Transverse colon (tissue), 4 donors: ENCODE data around the gene IFT74. TPM values are rescaled to one million over a fixed set of nuclear protein-coding genes. Genes with fewer than 3 reads are reported as not detected.

Experiments
- DNase-seq: peaks from one replicate; pipeline ENCODE4 v3.0.0-alpha.2; 2019
- H3K27ac ChIP-seq, 4 donors: fragments of 200-600 bp; sonication (generic); 2 replicates each; pipeline ENCODE4 v1.5.1; 2016 to 2018; ENCODE audit warnings: inconsistent platforms in 4 of 4
- H3K27me3 ChIP-seq: fragments of 200-600 bp; sonication (generic); 2 replicates; pipeline ENCODE4 v1.5.1; 2017; ENCODE audit warnings: inconsistent platforms
- H3K36me3 ChIP-seq, 4 donors: fragments of 200-600 bp; sonication (generic); 2 replicates each; pipeline ENCODE4 v1.5.1; 2017 to 2019; ENCODE audit warnings: inconsistent platforms in 4 of 4
- H3K4me1 ChIP-seq, 4 donors: fragments of 200-600 bp; sonication (generic); 2 replicates each; pipeline ENCODE4 v1.5.1; 2017 to 2020; ENCODE audit warnings: inconsistent platforms in 4 of 4
- H3K4me3 ChIP-seq, 4 donors: fragments of 200-600 bp; sonication (generic); 1 replicate in 1 of 4; 2 replicates in 3 of 4; pipeline versions ENCODE4 v1.5.1 to v1.6.1; 2017 to 2019; ENCODE audit warnings: inconsistent platforms in 4 of 4
- H3K9me3 ChIP-seq, 2 donors: fragments of 200-600 bp; sonication (generic); 2 replicates each; pipeline ENCODE4 v1.5.1; 2017 to 2019; ENCODE audit warnings: inconsistent platforms in 2 of 2
- EP300 ChIP-seq: sonication (generic); formaldehyde crosslinking; IDR thresholded peaks from one replicate; pipeline ENCODE4 v1.6.1; 2017; ENCODE audit warnings: antibody characterized with exemption, low read depth
- POLR2A ChIP-seq: fragments of 450-650 bp; IDR thresholded peaks from one replicate; pipeline ENCODE4 v1.6.1; 2016; ENCODE audit warnings: antibody characterized with exemption, mild to moderate bottlenecking, moderate library complexity
- POLR2AphosphoS5 ChIP-seq, 3 donors: sonication (generic); formaldehyde crosslinking; IDR thresholded peaks; one replicate each; pipeline ENCODE4 v1.6.1; 2016; ENCODE audit warnings: antibody characterized with exemption in 3 of 3
- WGBS, 2 donors: methylation state at CpG; one replicate each; pipeline ENCODE4 v1.1.5; 2018; ENCODE audit warnings: low coverage in 1 of 2; 5-methylcytosine and 5-hydroxymethylcytosine counted together
- in situ Hi-C, 4 donors: fragments of 200-750 bp; cut with MboI; loops; one replicate each; pipeline versions ENCODE4 v1.15.0 to v1.15.1; 2017; ENCODE audit warnings: low sequenced_read_pairs in 3 of 4, low pct_ligation_motif_present in 1 of 4, low pct_unique_long_range_greater_than_20kb in 1 of 4
- intact Hi-C: fragments of 100-400 bp; cut with DNase I; formaldehyde crosslinking; loops from one replicate; pipeline ENCODE4 v1.15.1; 2023; ENCODE audit warnings: low total_unique reads
- total RNA-seq, 4 donors: library from RNA; depleted of rRNA; stranded (reverse); fragments of >200 nt; gene quantifications; one replicate each; pipeline ENCODE4 v1.1.0, GENCODE V29; 2016
- TF ChIP-seq, protein P1 (sequence below), 5 experiments: fragments of 200-600 bp in 3 of 5; fragments of 450-650 bp in 2 of 5; sonication (generic) in 3 of 5; IDR thresholded peaks; 1 replicate in 2 of 5; 2 replicates in 3 of 5; pipeline ENCODE4 v1.5.1; 2016 to 2017; ENCODE audit warnings: antibody characterized with exemption in 5 of 5, inconsistent platforms in 3 of 5, mild to moderate bottlenecking in 2 of 5, moderate library complexity in 1 of 5

Gene IFT74
- total RNA-seq = 10 to 100 TPM in 2 of 4 donors, 1 to 10 TPM in 2; 1.9 to 14.3 (median 9.0) TPM

DNA sequence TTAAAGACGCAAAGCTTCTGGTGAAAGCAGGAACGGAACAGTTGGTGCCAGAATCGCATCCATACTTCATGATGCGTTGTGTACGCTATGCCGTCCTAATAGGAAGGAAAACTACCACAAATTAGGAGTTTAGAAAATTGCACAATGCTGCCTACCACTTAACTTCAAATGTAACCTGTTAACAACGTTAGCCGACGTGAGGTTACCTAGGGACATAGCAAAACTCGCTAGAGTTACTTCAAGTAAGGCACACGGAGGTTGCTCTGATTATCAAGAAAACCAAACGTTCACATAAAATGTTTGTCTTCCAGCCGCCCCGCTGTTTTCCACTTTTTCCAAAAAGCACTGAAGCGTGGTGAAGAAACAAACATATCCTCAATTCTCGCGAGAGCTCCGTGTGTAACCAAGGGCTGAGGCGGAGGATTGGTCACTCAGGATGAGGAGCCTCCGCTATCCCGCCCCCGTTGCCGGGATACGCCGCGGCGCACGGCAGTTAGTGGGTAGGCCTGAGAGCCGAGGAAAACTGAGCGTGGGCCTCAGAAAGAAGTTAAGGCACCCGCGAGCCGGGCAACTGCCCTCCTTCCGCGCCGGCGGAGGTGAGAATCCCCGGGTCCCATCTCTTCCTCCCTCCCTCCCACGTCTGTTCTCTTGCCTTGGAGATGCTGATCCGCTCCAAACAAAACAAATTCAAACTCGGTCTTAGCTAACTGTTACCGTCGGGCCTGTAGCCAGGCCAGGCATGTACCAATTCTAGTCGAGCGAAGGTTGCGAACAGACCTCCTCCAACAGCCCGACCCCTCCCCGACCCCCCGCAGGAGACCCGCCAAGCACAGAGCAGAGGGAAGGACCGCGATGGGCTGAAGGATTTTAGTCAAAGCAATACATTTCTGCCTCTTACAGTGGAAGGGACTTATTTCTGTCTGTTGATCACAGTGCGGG is at the start of gene IFT74:
TSS of gene IFT74 (plus strand) at position 492 of the 939 bp plus-strand sequence. CDS start 5,556 bp downstream, outside the sequence.
- intact Hi-C loops (no loop called here), in situ Hi-C loops (loop anchor here in 1 of 4 donors (10.0 kb wide), 1 partner anchor 61 kb away; the partner anchor contains the start of gene CAAP1)
- Histone ChIP-seq H3K27me3 (no peaks in the 10 kb centered on the region), H3K4me3 (peak within 1 kb of the TSS; percentile 12 to 56 (median 46)), H3K27ac (peak within 1 kb of the TSS; percentile 86 to 92 (median 88)), H3K36me3 (no peaks in the 10 kb centered on the region), H3K9me3 (no peaks in the 10 kb centered on the region), H3K4me1 (peaks cover 6 to 23% (median 13%) of the 10 kb centered on the region in 4 donors)
- TF ChIP-seq EP300 = no peak
- TF ChIP-seq, protein P1, sequence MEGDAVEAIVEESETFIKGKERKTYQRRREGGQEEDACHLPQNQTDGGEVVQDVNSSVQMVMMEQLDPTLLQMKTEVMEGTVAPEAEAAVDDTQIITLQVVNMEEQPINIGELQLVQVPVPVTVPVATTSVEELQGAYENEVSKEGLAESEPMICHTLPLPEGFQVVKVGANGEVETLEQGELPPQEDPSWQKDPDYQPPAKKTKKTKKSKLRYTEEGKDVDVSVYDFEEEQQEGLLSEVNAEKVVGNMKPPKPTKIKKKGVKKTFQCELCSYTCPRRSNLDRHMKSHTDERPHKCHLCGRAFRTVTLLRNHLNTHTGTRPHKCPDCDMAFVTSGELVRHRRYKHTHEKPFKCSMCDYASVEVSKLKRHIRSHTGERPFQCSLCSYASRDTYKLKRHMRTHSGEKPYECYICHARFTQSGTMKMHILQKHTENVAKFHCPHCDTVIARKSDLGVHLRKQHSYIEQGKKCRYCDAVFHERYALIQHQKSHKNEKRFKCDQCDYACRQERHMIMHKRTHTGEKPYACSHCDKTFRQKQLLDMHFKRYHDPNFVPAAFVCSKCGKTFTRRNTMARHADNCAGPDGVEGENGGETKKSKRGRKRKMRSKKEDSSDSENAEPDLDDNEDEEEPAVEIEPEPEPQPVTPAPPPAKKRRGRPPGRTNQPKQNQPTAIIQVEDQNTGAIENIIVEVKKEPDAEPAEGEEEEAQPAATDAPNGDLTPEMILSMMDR (IDR thresholded peaks at IDR 0.05) = no peak
- TF ChIP-seq POLR2A = peak; percentile 59
- peak in 1 of 3 donors; percentile 22 for TF ChIP-seq POLR2AphosphoS5 (IDR thresholded peaks at IDR 0.05)
- 0 to 1% methylated on average over 10 to 49 of the region's 53 CpGs for WGBS, 2 donors
- peak; percentile 98 for DNase-seq

DNA sequence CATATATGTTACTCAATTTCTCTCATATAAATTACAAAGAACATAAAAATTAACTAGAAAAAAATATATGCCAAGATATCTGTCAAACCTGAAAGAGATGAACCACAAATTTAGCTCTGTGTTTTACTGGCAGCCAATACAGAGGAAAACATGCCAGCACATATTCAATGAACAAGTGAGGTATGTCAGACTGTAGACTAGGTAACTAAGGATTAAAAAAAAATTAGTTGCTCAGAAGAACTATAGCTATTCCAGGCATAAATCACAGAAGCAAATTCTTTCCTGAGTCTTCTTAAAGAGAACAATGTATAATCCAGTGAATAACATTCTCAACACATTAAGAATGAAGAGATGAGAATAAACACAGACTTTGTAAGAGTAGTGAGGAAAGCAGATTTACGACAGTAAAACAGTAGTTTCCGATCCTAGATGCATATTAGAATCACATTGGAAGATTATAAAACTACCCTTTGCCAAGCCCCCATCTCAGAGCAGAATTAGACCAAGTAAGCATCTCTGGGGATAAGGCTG is 43.0 kb upstream of the IFT74 start:
- H3K36me3 ChIP-seq = peaks cover 0 to 41% (median 13%) of the 10 kb centered on the region in 4 donors
- H3K4me3 ChIP-seq = no peak overlapping the region
- intact Hi-C loops (no loop called here), in situ Hi-C loops (no loop called here)
- TF ChIP-seq POLR2AphosphoS5 (IDR thresholded peaks at IDR 0.05) (no peak), EP300 (no peak), POLR2A (no peak)
- TF ChIP-seq, protein P1 (IDR thresholded peaks at IDR 0.05) = no peak
- no peak overlapping the region for H3K27ac ChIP-seq
- no peaks in the 10 kb centered on the region for H3K4me1 ChIP-seq
- no peaks in the 10 kb centered on the region for H3K9me3 ChIP-seq
- 92 to 94% methylated on average over 2 of the region's 2 CpGs for WGBS, 2 donors
- no peaks in the 10 kb centered on the region for H3K27me3 ChIP-seq
- DNase-seq = no peak

DNA sequence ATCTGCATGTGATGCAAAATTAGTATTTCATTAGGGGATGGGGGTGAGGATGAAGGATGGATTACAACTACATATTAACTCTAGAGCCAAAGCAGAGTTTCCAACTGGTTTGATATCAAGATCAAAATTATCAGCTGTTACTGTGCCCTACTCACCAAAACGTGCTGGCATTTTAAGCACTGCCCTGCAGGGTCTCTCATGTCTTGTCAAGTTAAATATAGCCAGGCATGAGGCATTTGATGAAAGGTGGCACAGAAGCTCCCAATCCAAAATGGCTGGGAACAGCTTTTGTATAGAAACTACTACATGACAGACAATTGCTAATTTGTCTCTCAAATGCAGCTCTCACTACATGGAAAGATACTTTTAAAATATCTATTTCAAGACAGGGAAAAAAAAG is 36.5 kb upstream of the IFT74 start:
- H3K27ac ChIP-seq = no peak overlapping the region
- no peaks in the 10 kb centered on the region for H3K9me3 ChIP-seq
- H3K27me3 ChIP-seq = no peaks in the 10 kb centered on the region
- H3K36me3 ChIP-seq = peaks cover 0 to 91% (median 35%) of the 10 kb centered on the region in 4 donors
- intact Hi-C loops (no loop called here), in situ Hi-C loops (no loop called here)
- DNase-seq = no peak
- no peak overlapping the region for H3K4me3 ChIP-seq
- TF ChIP-seq POLR2A (no peak), POLR2AphosphoS5 (IDR thresholded peaks at IDR 0.05) (no peak), EP300 (no peak)
- TF ChIP-seq, protein P1 (IDR thresholded peaks at IDR 0.05) = no peak
- WGBS, 2 donors = 54% methylated on average over 1 of the region's 1 CpG; no CpG with 5 or more reads in 1 of the 2 donors
- H3K4me1 ChIP-seq = no peaks in the 10 kb centered on the region

DNA sequence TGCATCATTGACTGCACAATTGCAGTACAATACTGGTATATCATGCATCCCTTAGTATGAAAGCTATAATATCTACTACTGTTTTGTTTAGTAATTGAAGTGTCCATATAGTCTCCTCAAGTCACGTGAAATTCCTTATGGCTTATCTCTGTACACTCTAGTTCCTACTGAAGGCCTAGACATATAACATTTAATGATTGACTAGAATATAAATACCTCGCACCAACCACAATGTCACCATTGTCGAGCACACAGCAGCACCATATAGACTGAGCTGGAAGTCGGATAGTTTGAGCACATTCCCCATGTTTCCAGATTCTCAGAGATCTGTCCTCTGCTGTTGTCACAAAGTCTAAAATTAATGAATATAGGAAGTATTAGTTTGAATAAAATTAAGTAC is 30.6 kb upstream of the IFT74 start:
- Histone ChIP-seq H3K9me3 (no peaks in the 10 kb centered on the region), H3K4me3 (no peak overlapping the region), H3K27me3 (no peaks in the 10 kb centered on the region), H3K36me3 (peaks cover 0 to 62% (median 22%) of the 10 kb centered on the region in 4 donors), H3K27ac (peak overlapping the region in 1 of 4 donors; percentile 34), H3K4me1 (no peaks in the 10 kb centered on the region)
- TF ChIP-seq POLR2A (no peak), EP300 (no peak), POLR2AphosphoS5 (IDR thresholded peaks at IDR 0.05) (no peak)
- TF ChIP-seq, protein P1 (IDR thresholded peaks at IDR 0.05) = no peak
- intact Hi-C loops = no loop called here
- DNase-seq = no peak
- in situ Hi-C loops = no loop called here
- 64 to 74% methylated on average over 4 of the region's 4 CpGs for WGBS, 2 donors
